Sigmoid colon (tissue), 7 donors: ENCODE measurements around the gene AHCY. TPM values are rescaled to one million over a fixed set of nuclear protein-coding genes. Genes with fewer than 3 reads are reported as not detected.
"Not testable (repeated sequence)": the region's sequence is repeated elsewhere in the genome, so short reads cannot be mapped to it uniquely, and the experiment has no call there.

ENCODE experiments used
- DNase-seq: peaks from one replicate; pipeline ENCODE4 v3.0.0-alpha.2; 2019
- H3K27ac ChIP-seq, 4 donors: fragments of 200-600 bp; sonication (generic); one replicate each; pipeline ENCODE4 v1.5.1; 2016 to 2019; ENCODE audit warnings: mild to moderate bottlenecking in 1 of 4
- H3K27me3 ChIP-seq, 3 donors: fragments of 200-600 bp; sonication (generic); one replicate each; pipeline ENCODE4 v1.5.1; 2019; ENCODE audit warnings: mild to moderate bottlenecking in 1 of 3
- H3K36me3 ChIP-seq, 4 donors: fragments of 200-600 bp; sonication (generic); one replicate each; pipeline ENCODE4 v1.5.1; 2016 to 2019
- H3K4me1 ChIP-seq, 4 donors: fragments of 200-600 bp; sonication (generic); one replicate each; pipeline ENCODE4 v1.5.1; 2017 to 2019
- H3K4me3 ChIP-seq, 4 donors: fragments of 200-600 bp; sonication (generic); one replicate each; pipeline ENCODE4 v1.5.1; 2017 to 2019; ENCODE audit warnings: mild to moderate bottlenecking in 2 of 4, moderate library complexity in 1 of 4
- H3K9me3 ChIP-seq, 4 donors: fragments of 200-600 bp in 3 of 4; sonication (generic) in 3 of 4; one replicate each; pipeline versions ENCODE4 v1.5.1 to v1.6.1; 2013 to 2019
- CTCF ChIP-seq, 4 experiments: fragments of 450-650 bp in 3 of 4; fragments of 200-600 bp in 1 of 4; IDR thresholded peaks; one replicate each; pipeline ENCODE4 v1.5.1; 2016 to 2019; ENCODE audit warnings: antibody characterized with exemption in 4 of 4, mild to moderate bottlenecking in 3 of 4, moderate library complexity in 2 of 4
- EP300 ChIP-seq, 4 donors: sonication (generic); formaldehyde crosslinking; IDR thresholded peaks; one replicate each; pipeline ENCODE4 v1.6.1; 2017; ENCODE audit warnings: antibody characterized with exemption in 4 of 4
- POLR2A ChIP-seq, 2 donors: fragments of 450-650 bp; IDR thresholded peaks; one replicate each; pipeline ENCODE4 v1.6.1; 2016; ENCODE audit warnings: antibody characterized with exemption in 2 of 2, mild to moderate bottlenecking in 2 of 2, moderate library complexity in 2 of 2
- POLR2AphosphoS5 ChIP-seq, 4 donors: sonication (generic); formaldehyde crosslinking; IDR thresholded peaks; one replicate each; pipeline ENCODE4 v1.6.1; 2017; ENCODE audit warnings: antibody characterized with exemption in 4 of 4
- WGBS, 2 donors: extraction: QIAGEN DNeasy Blood & Tissue Kit; methylation state at CpG; one replicate each; pipeline ENCODE4 v1.1.7; 2013; 5-methylcytosine and 5-hydroxymethylcytosine counted together
- intact Hi-C: fragments of 100-400 bp; cut with DNase I; formaldehyde crosslinking; loops from one replicate; pipeline ENCODE4 v1.15.1; 2023
- polyA plus RNA-seq, 3 donors: library from polyadenylated mRNA; stranded (reverse); fragments of 200-250 nt; gene quantifications; one replicate each; pipeline ENCODE4 v1.2.3, GENCODE V29; 2013
- total RNA-seq, 4 donors: library from RNA; depleted of rRNA; stranded (reverse); fragments of >200 nt; gene quantifications; one replicate each; pipeline ENCODE4 v1.1.0, GENCODE V29; 2016
- donor health status: healthy with polysubstance abuse.
- donor health status: Bipolar disorder and iron deficiency.
- donor health status: healthy.

Gene AHCY
- total and polyA plus RNA-seq, 7 donors, result 74.5 to 106 (median 79.6) TPM

- Histone ChIP-seq H3K9me3 (peaks cover 0 to 3% (median 0%) of the 10 kb centered on the region in 4 donors), H3K4me3 (no peak overlapping the region), H3K36me3 (no peaks in the 10 kb centered on the region), H3K27me3 (no peaks in the 10 kb centered on the region), H3K4me1 (no peaks in the 10 kb centered on the region), H3K27ac (no peak overlapping the region)
- no peak for TF ChIP-seq POLR2AphosphoS5 (IDR thresholded peaks at IDR 0.05)
- no peak for TF ChIP-seq EP300 (IDR thresholded peaks at IDR 0.05)
- TF ChIP-seq CTCF (IDR thresholded peaks at IDR 0.05), result no peak
- TF ChIP-seq POLR2A (IDR thresholded peaks at IDR 0.05), result no peak
- 75 to 89% methylated on average over 1 of the region's 1 CpG for WGBS, 2 donors
- intact Hi-C loops, result no loop called here
- no peak for DNase-seq
Measured at GRCh38 chr20:34242879-34243278, 60.3 kb downstream of the AHCY start.

- intact Hi-C loops, H3K9me3 ChIP-seq, H3K4me1 ChIP-seq, H3K27ac ChIP-seq, H3K27me3 ChIP-seq, H3K4me3 ChIP-seq, DNase-seq, H3K36me3 ChIP-seq: not testable (repeated sequence)
- WGBS, 2 donors, result 86 to 88% methylated on average over 4 of the region's 4 CpGs
Measured at GRCh38 chr20:34242015-34242414, 61.1 kb downstream of the AHCY start.

GRCh38 chr20:34240693-34241615, 62.2 kb downstream of the AHCY start, which contains the start of gene ASIP:
Gene ASIP, plus strand, starts transcription at chr20:34241423. Its CDS starts 18,952 bp downstream, at chr20:34260375.
- 66 to 86% methylated on average over 9 of the region's 9 CpGs for WGBS, 2 donors
- no peak within 1 kb of the TSS for H3K27ac ChIP-seq
- intact Hi-C loops, result no loop called here
- no peaks in the 10 kb centered on the region for H3K27me3 ChIP-seq
- H3K36me3 ChIP-seq, result no peaks in the 10 kb centered on the region
- H3K9me3 ChIP-seq, result peaks cover 0 to 3% (median 0%) of the 10 kb centered on the region in 4 donors
- DNase-seq, result no peak
- no peaks in the 10 kb centered on the region for H3K4me1 ChIP-seq
- no peak within 1 kb of the TSS for H3K4me3 ChIP-seq
- no peak for TF ChIP-seq EP300 (IDR thresholded peaks at IDR 0.05)
- TF ChIP-seq CTCF (IDR thresholded peaks at IDR 0.05), result no peak
- TF ChIP-seq POLR2A (IDR thresholded peaks at IDR 0.05), result no peak
- TF ChIP-seq POLR2AphosphoS5 (IDR thresholded peaks at IDR 0.05), result no peak

DNA sequence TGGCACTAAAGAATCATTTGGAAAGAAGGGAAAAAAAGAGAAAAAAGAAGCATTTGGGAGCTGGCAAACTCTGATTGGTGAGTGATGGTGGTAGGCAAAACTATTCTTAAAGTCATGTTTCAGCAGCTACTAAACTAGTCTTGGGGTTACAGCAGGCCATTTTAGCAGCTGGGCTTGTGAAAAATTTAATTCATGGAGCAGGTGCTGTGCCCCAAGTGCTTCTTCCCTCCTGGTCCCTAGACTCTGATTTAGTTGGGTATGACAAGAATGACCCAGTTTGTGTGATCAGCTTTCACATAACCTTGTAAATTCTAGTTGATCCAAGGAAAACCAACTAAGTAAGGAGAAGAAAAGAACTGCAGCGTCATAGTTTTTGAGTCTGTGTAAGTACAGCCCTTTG, 63.0 kb downstream of the AHCY start:
- Histone ChIP-seq H3K36me3 (no peaks in the 10 kb centered on the region), H3K4me3 (no peak overlapping the region), H3K27me3 (no peaks in the 10 kb centered on the region), H3K4me1 (no peaks in the 10 kb centered on the region), H3K27ac (no peak overlapping the region), H3K9me3 (peaks cover 0 to 3% (median 0%) of the 10 kb centered on the region in 4 donors)
- no peak for DNase-seq
- TF ChIP-seq POLR2A (IDR thresholded peaks at IDR 0.05) (no peak), EP300 (IDR thresholded peaks at IDR 0.05) (no peak), POLR2AphosphoS5 (IDR thresholded peaks at IDR 0.05) (no peak), CTCF (IDR thresholded peaks at IDR 0.05) (no peak)
- 92 to 97% methylated on average over 1 of the region's 1 CpG for WGBS, 2 donors
- intact Hi-C loops, result no loop called here

DNA sequence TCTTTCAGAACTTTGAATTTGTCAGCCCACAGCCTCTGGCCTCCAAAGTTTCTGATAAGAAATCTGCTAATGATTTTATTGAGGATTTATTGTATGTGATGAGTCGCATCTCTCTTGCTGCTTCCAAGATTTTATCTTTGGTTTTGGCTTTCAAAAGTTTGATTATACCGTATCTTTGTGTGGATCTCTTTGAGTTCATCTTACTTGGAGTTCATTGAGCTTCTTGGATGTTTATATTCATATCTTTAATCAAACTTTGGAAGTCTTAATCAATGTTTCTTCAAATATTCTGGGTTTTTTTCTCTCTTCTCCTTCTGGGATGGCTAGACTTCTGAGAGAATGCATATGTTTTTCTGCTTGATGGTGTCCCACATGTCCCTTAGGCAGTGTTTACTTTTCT, 65.2 kb downstream of the AHCY start:
- Histone ChIP-seq H3K4me1 (no peaks in the 10 kb centered on the region), H3K9me3 (peaks cover 0 to 3% (median 0%) of the 10 kb centered on the region in 4 donors), H3K36me3 (no peaks in the 10 kb centered on the region), H3K4me3 (no peak overlapping the region), H3K27me3 (no peaks in the 10 kb centered on the region), H3K27ac (no peak overlapping the region)
- intact Hi-C loops, result no loop called here
- DNase-seq, result no peak
- TF ChIP-seq CTCF (IDR thresholded peaks at IDR 0.05) (no peak), EP300 (IDR thresholded peaks at IDR 0.05) (no peak), POLR2AphosphoS5 (IDR thresholded peaks at IDR 0.05) (no peak), POLR2A (IDR thresholded peaks at IDR 0.05) (no peak)
- 56 to 89% methylated on average over 2 of the region's 2 CpGs for WGBS, 2 donors
